ENCODE data around the gene SHROOM4.

SHROOM4 gene

DNA sequence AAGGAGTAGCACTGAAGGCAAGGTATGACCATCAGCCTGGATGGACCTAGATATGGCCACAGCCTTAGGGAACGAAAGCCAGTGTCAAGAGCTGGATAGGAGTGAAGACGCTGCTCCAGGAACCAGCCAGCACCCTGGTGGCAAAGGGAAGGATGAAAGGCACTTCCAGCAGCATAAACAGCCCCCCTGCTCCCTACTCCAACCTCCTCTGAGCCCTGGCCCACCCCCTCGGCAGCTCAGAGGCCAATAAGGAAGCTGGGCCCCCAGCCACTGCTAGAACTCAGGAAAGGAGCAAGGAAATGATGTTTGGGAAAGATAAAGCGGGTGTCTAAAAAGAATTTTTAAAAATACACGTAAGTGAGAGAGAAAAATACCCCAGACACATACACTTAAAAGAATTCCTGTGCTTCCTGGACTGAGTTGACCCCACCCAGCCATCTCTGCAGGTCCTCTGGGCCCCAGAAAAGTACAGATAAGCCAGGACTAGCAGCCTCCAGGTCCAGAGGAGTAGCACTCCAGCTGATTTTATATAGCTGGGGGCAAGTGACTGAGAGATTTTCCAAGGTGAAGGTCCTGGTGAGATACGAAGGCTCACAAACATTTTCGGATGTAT lies 170.4 kb downstream of the SHROOM4 start:
- TF ChIP-seq, protein P1, sequence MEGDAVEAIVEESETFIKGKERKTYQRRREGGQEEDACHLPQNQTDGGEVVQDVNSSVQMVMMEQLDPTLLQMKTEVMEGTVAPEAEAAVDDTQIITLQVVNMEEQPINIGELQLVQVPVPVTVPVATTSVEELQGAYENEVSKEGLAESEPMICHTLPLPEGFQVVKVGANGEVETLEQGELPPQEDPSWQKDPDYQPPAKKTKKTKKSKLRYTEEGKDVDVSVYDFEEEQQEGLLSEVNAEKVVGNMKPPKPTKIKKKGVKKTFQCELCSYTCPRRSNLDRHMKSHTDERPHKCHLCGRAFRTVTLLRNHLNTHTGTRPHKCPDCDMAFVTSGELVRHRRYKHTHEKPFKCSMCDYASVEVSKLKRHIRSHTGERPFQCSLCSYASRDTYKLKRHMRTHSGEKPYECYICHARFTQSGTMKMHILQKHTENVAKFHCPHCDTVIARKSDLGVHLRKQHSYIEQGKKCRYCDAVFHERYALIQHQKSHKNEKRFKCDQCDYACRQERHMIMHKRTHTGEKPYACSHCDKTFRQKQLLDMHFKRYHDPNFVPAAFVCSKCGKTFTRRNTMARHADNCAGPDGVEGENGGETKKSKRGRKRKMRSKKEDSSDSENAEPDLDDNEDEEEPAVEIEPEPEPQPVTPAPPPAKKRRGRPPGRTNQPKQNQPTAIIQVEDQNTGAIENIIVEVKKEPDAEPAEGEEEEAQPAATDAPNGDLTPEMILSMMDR (conservative IDR thresholded peaks at IDR 0.05) = no peak
- TF ChIP-seq ZFX (IDR thresholded peaks at IDR 0.05) = no peak
- H3K27ac ChIP-seq = no peak overlapping the region

DNA sequence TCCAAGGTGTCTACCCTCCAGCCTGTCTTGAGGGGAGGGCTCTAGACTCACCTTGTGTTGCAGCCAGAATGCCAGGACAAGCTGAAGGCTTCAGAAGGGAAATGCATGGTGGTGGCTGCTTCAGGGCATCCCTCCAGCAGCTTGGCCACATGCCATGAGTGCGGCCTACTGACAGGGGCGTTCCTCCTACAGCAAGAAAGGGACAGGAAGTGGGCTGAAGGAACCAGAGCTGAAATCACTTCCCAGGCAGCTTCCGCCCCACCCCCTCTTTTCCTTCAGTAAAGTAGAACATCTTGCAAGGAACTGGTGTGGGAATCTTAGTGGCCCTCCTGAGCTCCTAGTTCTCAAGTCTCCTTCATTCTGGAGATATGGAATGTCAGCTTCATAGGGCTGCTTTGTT lies 175.9 kb downstream of the SHROOM4 start:
- no peak overlapping the region for H3K27ac ChIP-seq
- TF ChIP-seq ZFX (IDR thresholded peaks at IDR 0.05) = no peak
- TF ChIP-seq, protein P1 (conservative IDR thresholded peaks at IDR 0.05) = no peak

DNA sequence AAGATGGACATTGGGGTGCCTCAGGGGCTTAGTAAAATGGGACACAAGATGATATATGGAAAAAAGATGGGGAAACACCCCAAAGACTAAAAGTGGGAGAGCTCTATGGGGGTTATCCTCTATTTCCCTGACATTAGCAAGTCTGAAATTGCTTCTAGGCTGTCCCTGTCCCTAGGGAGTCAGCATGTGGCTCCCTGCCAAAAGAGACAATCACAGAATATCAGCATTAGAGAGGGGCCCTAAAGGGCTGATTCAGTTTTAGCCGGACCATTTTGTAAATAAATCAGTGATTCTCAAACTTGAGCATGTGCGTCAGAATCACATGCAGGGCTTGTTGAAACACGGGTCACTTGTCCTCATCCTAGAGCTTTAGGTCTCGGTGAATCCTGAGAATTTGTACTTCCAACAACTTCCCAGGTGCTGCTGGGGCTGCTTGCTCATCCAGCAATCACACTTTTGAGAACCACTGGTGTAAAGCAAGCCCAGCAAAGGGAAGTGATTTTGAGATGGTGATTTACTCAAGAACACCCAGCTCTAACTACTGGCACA lies 178.1 kb downstream of the SHROOM4 start:
- no peak overlapping the region for H3K27ac ChIP-seq
- TF ChIP-seq, protein P1 (conservative IDR thresholded peaks at IDR 0.05) = no peak
- TF ChIP-seq ZFX (IDR thresholded peaks at IDR 0.05) = no peak

DNA sequence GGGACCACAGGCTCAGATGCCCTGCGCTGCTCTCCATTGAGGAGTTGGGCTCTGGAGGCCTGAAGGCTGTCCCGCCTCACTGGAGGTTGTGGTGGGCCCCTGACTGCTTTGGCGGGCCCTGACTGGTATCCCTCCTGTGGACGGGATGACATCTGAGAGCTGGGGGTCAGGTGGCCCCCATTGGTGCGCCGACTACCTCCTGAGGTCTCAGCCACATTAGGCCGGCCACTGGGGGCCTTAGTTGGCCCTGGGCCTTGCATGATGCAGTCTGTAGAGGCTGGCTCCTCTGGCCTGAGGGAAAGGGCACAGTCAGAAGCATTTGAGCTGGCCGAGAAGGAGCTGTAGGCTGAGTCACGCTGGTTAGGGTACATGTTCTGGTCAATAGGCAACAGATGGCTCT lies 178.8 kb downstream of the SHROOM4 start:
- H3K27ac ChIP-seq = no peak overlapping the region
- TF ChIP-seq ZFX (IDR thresholded peaks at IDR 0.05) = no peak
- TF ChIP-seq, protein P1 (conservative IDR thresholded peaks at IDR 0.05) = no peak

DNA sequence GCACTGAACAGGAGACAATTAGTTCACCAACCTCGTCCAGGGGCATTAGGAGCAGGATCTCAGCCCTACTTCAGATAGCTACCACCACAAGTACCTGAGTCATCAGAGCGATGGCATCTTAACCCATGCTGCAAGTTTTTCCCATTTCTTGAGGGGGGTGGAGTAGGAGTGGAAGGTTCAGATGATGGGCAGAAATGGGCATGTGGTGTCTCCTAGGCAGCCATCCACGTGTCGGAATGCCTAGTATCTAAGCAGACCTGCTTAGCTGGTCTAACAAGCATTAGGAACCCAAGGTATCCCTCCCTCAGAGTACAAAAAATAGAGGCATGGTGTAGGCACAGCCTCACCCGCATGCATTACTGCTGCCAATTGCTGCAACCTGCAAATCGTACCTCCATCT lies 184.2 kb downstream of the SHROOM4 start:
- TF ChIP-seq ZFX (IDR thresholded peaks at IDR 0.05) = no peak
- TF ChIP-seq, protein P1 (conservative IDR thresholded peaks at IDR 0.05) = no peak
- H3K27ac ChIP-seq = no peak overlapping the region

DNA sequence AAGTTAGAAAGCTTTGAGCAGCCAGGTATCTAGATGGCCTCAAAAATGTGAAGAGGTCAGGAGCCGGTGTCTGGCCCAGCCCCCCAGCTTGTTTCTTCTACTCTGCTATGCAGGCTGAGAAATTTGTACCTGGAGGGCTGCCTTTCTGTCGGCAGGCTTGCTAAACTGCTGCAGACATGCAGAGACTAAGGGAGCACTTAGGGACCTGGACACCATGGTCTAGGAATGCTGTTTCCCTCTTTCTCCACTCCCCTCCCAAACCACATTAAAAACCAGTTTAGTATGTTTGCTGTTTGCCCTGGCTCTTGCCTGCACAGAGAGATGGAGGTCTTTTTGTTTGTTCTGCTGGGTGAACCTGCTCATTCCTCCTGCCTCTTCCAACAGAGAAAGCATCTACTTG lies 186.3 kb downstream of the SHROOM4 start:
- no peak overlapping the region for H3K27ac ChIP-seq
- no peak for TF ChIP-seq ZFX (IDR thresholded peaks at IDR 0.05)

DNA sequence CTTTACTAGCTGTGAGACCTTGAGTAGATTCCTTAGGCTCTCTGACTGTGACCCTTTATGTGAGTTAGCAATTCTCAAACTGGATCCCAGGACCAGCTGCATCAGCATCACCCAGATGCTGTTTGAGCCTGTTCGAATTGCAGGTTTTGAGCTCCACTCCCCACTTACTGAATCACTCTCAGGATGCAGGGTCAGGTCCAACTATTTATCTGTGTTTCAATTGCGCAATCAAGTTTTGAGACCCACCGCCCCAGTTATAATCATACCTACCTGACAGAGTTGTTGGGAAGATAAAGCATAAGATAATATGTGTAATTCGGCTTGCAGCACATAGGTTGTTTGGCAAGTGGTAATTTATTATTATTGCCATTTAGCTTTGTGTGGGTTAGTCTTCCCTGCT lies 187.6 kb downstream of the SHROOM4 start:
- no peak overlapping the region for H3K27ac ChIP-seq

More for the DNA sequence above, 187.6 kb downstream of the SHROOM4 start:
- TF ChIP-seq ZFX (IDR thresholded peaks at IDR 0.05) = no peak
- TF ChIP-seq, protein P1 (conservative IDR thresholded peaks at IDR 0.05) = no peak
